Activated CD4-positive, alpha-beta memory T cell treated with anti-CD3 and anti-CD28 coated beads, Interleukin-2, amount 10 ng/mL, durations not matched to agents 7 days and 5 days (primary cell): ENCODE results near the gene CNPPD1. TPM values are rescaled to one million over a fixed set of nuclear protein-coding genes. Genes with fewer than 3 reads are reported as not detected.

ENCODE experiments used
- CTCF ChIA-PET: fragments of 350-600 bp; sonication (Branson Sonifier 250); formaldehyde crosslinking; loops from one replicate; lab custom pipeline; 2021; ENCODE audit warnings: antibody characterized with exemption, inconsistent platforms; lab: Charles Lee
- POLR2A ChIA-PET: fragments of 350-600 bp; sonication (Branson Sonifier 250); formaldehyde crosslinking; loops from one replicate; lab custom pipeline; 2021; ENCODE audit warnings: antibody characterized with exemption; lab: Charles Lee
- DNase-seq: peaks from one replicate; pipeline ENCODE4 v3.0.0-alpha.2; 2020
- H3K27ac Mint-ChIP-seq: one replicate; pipeline ENCODE4 v1.8.0; 2021; ENCODE audit warnings: mild to moderate bottlenecking, mixed read lengths
- H3K27me3 Mint-ChIP-seq: one replicate; pipeline ENCODE4 v1.8.0; 2021; ENCODE audit warnings: mixed read lengths
- H3K36me3 Mint-ChIP-seq: one replicate; pipeline ENCODE4 v1.8.0; 2021; ENCODE audit warnings: low read depth, mixed read lengths
- H3K4me1 Mint-ChIP-seq: one replicate; pipeline ENCODE4 v1.8.0; 2021; ENCODE audit warnings: mixed read lengths
- H3K4me3 Mint-ChIP-seq: one replicate; pipeline ENCODE4 v1.8.0; 2021; ENCODE audit warnings: mild to moderate bottlenecking, mixed read lengths
- H3K9me3 Mint-ChIP-seq: one replicate; pipeline ENCODE4 v1.8.0; 2021; ENCODE audit warnings: mixed read lengths
- total RNA-seq, 2 experiments: library from RNA; stranded (reverse); gene quantifications; one replicate each; pipeline ENCODE4 v1.2.3, GENCODE V29; 2021

CNPPD1 gene
- total RNA-seq, 2 experiments from 2014 or later, result 68.7 to 72.9 TPM

- DNase-seq, result no peak
- peaks cover 49% of the 10 kb centered on the region for H3K4me1 Mint-ChIP-seq
- H3K36me3 Mint-ChIP-seq, result peaks cover 57% of the 10 kb centered on the region
- no peak overlapping the region for H3K4me3 Mint-ChIP-seq
- no peaks in the 10 kb centered on the region for H3K9me3 Mint-ChIP-seq
- no peaks in the 10 kb centered on the region for H3K27me3 Mint-ChIP-seq
- ChIA-PET POLR2A (interaction anchor here (1.0 to 7.4 kb wide), 9 partner anchors 8 to 79 kb away, joined by 3 to 85 read pairs (median 17); partner anchors contain the start of genes ANKZF1, ATG9A, CNPPD1 and GLB1L), CTCF (interaction anchor here (0.7 to 2.4 kb wide), 9 partner anchors 9 to 79 kb away, joined by 3 to 8 read pairs (median 3); partner anchors contain the start of gene ZFAND2B)
- no peak overlapping the region for H3K27ac Mint-ChIP-seq
These were observed 39.3 kb upstream of the CNPPD1 start for GRCh38 chr2:219215871-219216534.

- peaks cover 50% of the 10 kb centered on the region for H3K36me3 Mint-ChIP-seq
- peaks cover 61% of the 10 kb centered on the region for H3K4me1 Mint-ChIP-seq
- no peak overlapping the region for H3K27ac Mint-ChIP-seq
- ChIA-PET CTCF (interaction anchor here (0.9 to 1.3 kb wide), 2 partner anchors 55 to 79 kb away, joined by 3 read pairs; no protein-coding TSS in a partner anchor), POLR2A (interaction anchor here (1.4 to 7.4 kb wide), 3 partner anchors 14 to 80 kb away, joined by 4 to 85 read pairs (median 17); partner anchors contain the start of genes ANKZF1, ATG9A and CNPPD1)
- no peak overlapping the region for H3K4me3 Mint-ChIP-seq
- H3K9me3 Mint-ChIP-seq, result no peaks in the 10 kb centered on the region
- DNase-seq, result no peak
- H3K27me3 Mint-ChIP-seq, result no peaks in the 10 kb centered on the region
These were observed 38.1 kb upstream of the CNPPD1 start for GRCh38 chr2:219214786-219215185.

- Mint-ChIP-seq H3K36me3 (peaks cover 48% of the 10 kb centered on the region), H3K4me1 (peaks cover 61% of the 10 kb centered on the region), H3K27me3 (no peaks in the 10 kb centered on the region), H3K27ac (peak overlapping the region; percentile 9), H3K9me3 (no peaks in the 10 kb centered on the region), H3K4me3 (no peak overlapping the region)
- ChIA-PET CTCF (interaction anchor here (0.9 kb wide), 1 partner anchor 54 kb away, joined by 3 read pairs; no protein-coding TSS in a partner anchor), POLR2A (interaction anchor here (3.4 to 3.6 kb wide), 2 partner anchors 37 to 39 kb away, joined by 17 read pairs; partner anchors contain the start of genes CNPPD1, TUBA4A and TUBA4B)
- no peak for DNase-seq
These were observed 37.4 kb upstream of the CNPPD1 start for GRCh38 chr2:219214141-219214540.

GRCh38 chr2:219213486-219214071 lies 36.9 kb upstream of the CNPPD1 start:
- POLR2A ChIA-PET, result interaction anchor here (2.7 to 3.6 kb wide), 3 partner anchors 16 to 39 kb away, joined by 7 to 17 read pairs (median 17); partner anchors contain the start of genes ANKZF1, ATG9A, CNPPD1 and TUBA4A
- Mint-ChIP-seq H3K36me3 (peaks cover 52% of the 10 kb centered on the region), H3K27me3 (no peaks in the 10 kb centered on the region), H3K27ac (peak overlapping the region; percentile 9), H3K4me3 (no peak overlapping the region), H3K9me3 (no peaks in the 10 kb centered on the region), H3K4me1 (peaks cover 63% of the 10 kb centered on the region)
- CTCF ChIA-PET, result interaction anchor here (2.9 kb wide), 1 partner anchor 55 kb away, joined by 44 read pairs; the partner anchor contains the start of gene NHEJ1
- no peak for DNase-seq

GRCh38 chr2:219213026-219213415 lies 36.3 kb upstream of the CNPPD1 start:
- Mint-ChIP-seq H3K4me3 (no peak overlapping the region), H3K9me3 (no peaks in the 10 kb centered on the region), H3K27ac (no peak overlapping the region), H3K27me3 (no peaks in the 10 kb centered on the region), H3K4me1 (peaks cover 67% of the 10 kb centered on the region), H3K36me3 (peaks cover 57% of the 10 kb centered on the region)
- ChIA-PET POLR2A (interaction anchor here (2.7 to 3.4 kb wide), 3 partner anchors 17 to 40 kb away, joined by 7 to 17 read pairs (median 17); partner anchors contain the start of genes ANKZF1, ATG9A, CNPPD1 and TUBA4A), CTCF (interaction anchor here (1.0 to 2.9 kb wide), 2 partner anchors 54 to 82 kb away, joined by 3 to 44 read pairs; partner anchors contain the start of gene NHEJ1)
- no peak for DNase-seq

GRCh38 chr2:219210886-219211362 lies 34.2 kb upstream of the CNPPD1 start:
- peaks cover 45% of the 10 kb centered on the region for H3K36me3 Mint-ChIP-seq
- no peaks in the 10 kb centered on the region for H3K27me3 Mint-ChIP-seq
- no peak overlapping the region for H3K4me3 Mint-ChIP-seq
- peaks cover 62% of the 10 kb centered on the region for H3K4me1 Mint-ChIP-seq
- CTCF ChIA-PET, result interaction anchor here (0.7 to 2.9 kb wide), 17 partner anchors 8 to 542 kb away, joined by 3 to 44 read pairs (median 5); partner anchors contain the start of genes CNPPD1, NHEJ1, SLC23A3 and TUBA4A
- peak overlapping the region; percentile 88 for H3K27ac Mint-ChIP-seq
- no peak for DNase-seq
- POLR2A ChIA-PET, result interaction anchor here (0.6 to 3.4 kb wide), 9 partner anchors 17 to 51 kb away, joined by 3 to 17 read pairs (median 4); partner anchors contain the start of genes ANKZF1, ATG9A, CNPPD1 and NHEJ1
- no peaks in the 10 kb centered on the region for H3K9me3 Mint-ChIP-seq

- CTCF ChIA-PET, result interaction anchor here (1.4 to 1.9 kb wide), 2 partner anchors 37 to 40 kb away, joined by 3 to 10 read pairs; partner anchors contain the start of gene SLC23A3
These were observed 33.6 kb upstream of the CNPPD1 start for GRCh38 chr2:219210196-219210885.

GRCh38 chr2:219209236-219210195 lies 32.8 kb upstream of the CNPPD1 start:
- Mint-ChIP-seq H3K4me1 (peaks cover 60% of the 10 kb centered on the region), H3K27me3 (no peaks in the 10 kb centered on the region), H3K36me3 (peaks cover 42% of the 10 kb centered on the region), H3K27ac (peak overlapping the region; percentile 88), H3K4me3 (no peak overlapping the region), H3K9me3 (peaks cover 1% of the 10 kb centered on the region)
- ChIA-PET CTCF (interaction anchor here (1.4 to 2.1 kb wide), 3 partner anchors 9 to 85 kb away, joined by 5 to 11 read pairs (median 6); partner anchors contain the start of gene ABCB6), POLR2A (interaction anchor here (0.7 to 5.0 kb wide), 7 partner anchors 8 to 44 kb away, joined by 3 to 160 read pairs (median 5); partner anchors contain the start of genes ABCB6, ANKZF1, ATG9A and CNPPD1)
- no peak for DNase-seq

More at GRCh38 chr2:219210196-219210885, 33.6 kb upstream of the CNPPD1 start:
- no peak for DNase-seq
- peak overlapping the region; percentile 88 for H3K27ac Mint-ChIP-seq
- peaks cover 64% of the 10 kb centered on the region for H3K4me1 Mint-ChIP-seq
- POLR2A ChIA-PET, result interaction anchor here (1.0 to 5.0 kb wide), 6 partner anchors 8 to 45 kb away, joined by 3 to 160 read pairs (median 12); partner anchors contain the start of genes ABCB6, ANKZF1, ATG9A and CNPPD1
- H3K27me3 Mint-ChIP-seq, result no peaks in the 10 kb centered on the region
- peaks cover 45% of the 10 kb centered on the region for H3K36me3 Mint-ChIP-seq
- H3K4me3 Mint-ChIP-seq, result no peak overlapping the region
- H3K9me3 Mint-ChIP-seq, result no peaks in the 10 kb centered on the region

GRCh38 chr2:219207884-219208740 lies 31.4 kb upstream of the CNPPD1 start:
- Mint-ChIP-seq H3K4me1 (peaks cover 57% of the 10 kb centered on the region), H3K27me3 (no peaks in the 10 kb centered on the region), H3K27ac (peak overlapping the region; percentile 88), H3K9me3 (peaks cover 7% of the 10 kb centered on the region), H3K36me3 (peaks cover 32% of the 10 kb centered on the region), H3K4me3 (peak overlapping the region; percentile 79)
- ChIA-PET CTCF (interaction anchor here (0.7 to 2.6 kb wide), 7 partner anchors 10 to 87 kb away, joined by 3 to 12 read pairs (median 6); partner anchors contain the start of genes ABCB6, CNPPD1 and NHEJ1), POLR2A (interaction anchor here (0.9 to 5.0 kb wide), 8 partner anchors 10 to 87 kb away, joined by 3 to 160 read pairs (median 7); partner anchors contain the start of genes ABCB6, ATG9A, CNPPD1 and RETREG2)
- DNase-seq, result no peak
